GM10266 (cell line): ENCODE data around the gene TPPP.

Source experiments
- DNase-seq: peaks from one replicate; pipeline ENCODE4 v3.0.0; 2012; ENCODE audit errors: extremely low spot score
- CTCF ChIP-seq: IDR thresholded peaks from 2 replicates; pipeline ENCODE4 v1.5.1; 2012; ENCODE audit warnings: mild to moderate bottlenecking, low read depth; ENCODE audit not compliant: control insufficient read depth, insufficient read depth; ENCODE audit errors: missing control alignments

TPPP gene

GRCh38 chr5:645421-645820, 47.7 kb downstream of the TPPP start:
- no peak for DNase-seq

GRCh38 chr5:644971-645370, 48.2 kb downstream of the TPPP start:
- no peak for TF ChIP-seq CTCF
- no peak for DNase-seq

More at GRCh38 chr5:645421-645820, 47.7 kb downstream of the TPPP start:
- no peak for TF ChIP-seq CTCF

GRCh38 chr5:644509-644908, 48.6 kb downstream of the TPPP start:
- DNase-seq = no peak
- no peak for TF ChIP-seq CTCF

GRCh38 chr5:643811-644271, 49.3 kb downstream of the TPPP start:
- peak; percentile 58 for DNase-seq
- no peak for TF ChIP-seq CTCF

GRCh38 chr5:643351-643801, 49.8 kb downstream of the TPPP start:
- TF ChIP-seq CTCF = no peak
- no peak for DNase-seq

GRCh38 chr5:642481-642880, 50.7 kb downstream of the TPPP start:
- TF ChIP-seq CTCF = no peak
- no peak for DNase-seq

GRCh38 chr5:641331-641765, 51.8 kb downstream of the TPPP start:
- DNase-seq = no peak
- TF ChIP-seq CTCF = no peak
